Activated T-cell treated with anti-CD3 and anti-CD28 coated beads, Interleukin-2, amount 50 U/mL, for 48 hours (primary cell): ENCODE data around the gene CRIP2.
A peak's percentile ranks its signal among the peaks of the same experiment; 100 is the strongest.

Source experiments
- DNase-seq, 2 experiments: peaks; one replicate each; pipeline ENCODE4 v3.0.0-alpha.2; 2020

CRIP2 gene

GRCh38 chr14:105500726-105501101, 26.1 kb downstream of the CRIP2 start:
- peak in 1 of 2 experiments; percentile 22 for DNase-seq

DNA sequence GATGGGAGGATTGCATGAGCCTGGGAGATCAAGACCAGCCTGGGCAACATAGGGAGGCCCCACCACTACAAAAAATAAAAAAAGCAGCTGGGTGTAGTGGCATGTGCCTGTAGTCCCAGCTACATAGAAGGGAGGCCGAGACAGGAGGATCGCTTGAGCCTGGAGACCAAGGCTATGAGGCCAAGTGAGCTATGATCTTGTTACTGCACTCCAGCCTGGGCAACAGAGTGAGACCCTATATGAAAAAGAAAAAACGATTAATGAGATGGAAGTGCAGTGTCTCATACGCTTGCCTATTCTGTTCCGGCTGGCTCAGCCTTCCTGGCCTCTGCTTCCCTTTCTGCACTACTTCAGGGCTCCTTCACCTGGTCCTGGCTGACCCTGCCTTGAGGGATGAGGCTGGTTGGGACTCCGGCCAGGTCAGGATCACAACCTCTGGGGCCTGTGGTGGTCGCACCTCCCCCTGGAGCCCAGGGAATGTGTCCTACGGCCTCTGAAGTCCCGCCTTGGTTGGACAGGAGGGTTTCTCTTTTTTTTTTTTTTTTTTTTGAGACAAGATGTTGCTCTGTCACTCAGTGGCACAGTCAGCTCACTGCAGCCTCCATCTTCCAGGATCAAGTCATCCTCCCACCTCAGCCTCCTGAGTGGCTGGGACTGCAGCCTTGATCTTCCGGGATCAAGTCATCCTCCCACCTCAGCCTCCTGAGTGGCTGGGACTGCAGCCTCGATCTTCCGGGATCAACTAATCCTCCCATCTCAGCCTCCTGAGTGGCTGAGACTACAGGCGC, 27.1 kb downstream of the CRIP2 start:
- peak in 1 of 2 experiments; percentile 17 for DNase-seq

DNA sequence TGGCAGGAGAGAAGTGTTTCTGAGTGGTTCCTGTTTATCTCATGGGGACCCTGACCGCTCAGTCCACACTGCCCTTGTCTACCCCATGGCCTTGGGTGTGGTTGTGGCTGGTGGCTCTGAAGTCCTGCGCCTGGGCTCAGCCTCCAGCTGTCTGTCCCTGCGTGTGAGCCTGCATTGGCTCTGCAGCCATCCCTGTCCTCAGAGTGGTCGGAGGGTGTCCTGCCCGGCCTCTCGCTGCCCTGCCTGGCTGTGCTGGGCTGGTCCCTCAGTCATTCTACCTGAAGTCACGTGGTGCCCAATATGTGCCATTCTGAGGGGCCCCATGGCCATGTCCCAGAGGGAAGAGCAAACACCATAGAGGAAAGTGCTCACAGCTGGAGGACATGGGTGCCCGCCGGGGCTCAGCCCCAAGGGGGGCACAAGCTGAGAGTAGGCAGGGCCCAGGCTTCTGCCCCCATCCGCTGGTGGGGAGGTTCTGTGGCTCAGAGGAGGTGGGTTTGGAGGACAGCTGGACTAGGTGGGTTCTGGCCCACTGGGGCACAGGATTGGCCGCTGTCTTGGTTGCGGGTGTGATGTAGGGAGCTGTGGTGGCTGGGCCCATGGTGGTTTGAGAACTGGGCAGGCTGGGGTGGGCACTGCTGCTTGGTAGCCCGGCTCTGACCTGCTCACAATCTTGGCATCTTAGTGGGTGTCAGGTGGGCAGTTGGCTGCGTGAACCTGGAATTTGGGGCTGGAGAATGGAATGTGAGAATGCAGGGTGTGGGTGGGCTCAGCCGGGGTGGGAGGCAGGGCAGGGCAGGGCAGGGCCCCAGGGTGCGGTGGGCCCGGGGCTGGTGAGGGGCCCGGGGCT, 28.1 kb downstream of the CRIP2 start:
- peak in 1 of 2 experiments; percentile 18 for DNase-seq

DNA sequence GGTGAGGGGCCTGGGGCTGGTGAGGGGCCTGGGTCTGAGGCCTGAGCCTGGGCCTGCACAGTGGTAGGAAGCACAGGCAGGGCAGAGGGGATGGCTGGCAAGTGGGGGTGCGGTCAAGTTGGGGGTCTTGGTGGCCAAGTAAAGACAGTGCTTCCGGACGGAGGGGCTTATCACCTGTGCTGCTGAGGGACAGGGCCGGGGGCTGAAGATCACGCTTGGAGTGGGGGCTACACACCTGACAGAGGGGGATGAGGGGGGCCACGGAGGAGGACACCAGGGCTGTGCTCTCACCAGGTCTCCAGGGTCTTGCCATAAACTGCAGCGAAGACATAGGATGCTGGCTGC, 28.6 kb downstream of the CRIP2 start:
- DNase-seq = no peak

GRCh38 chr14:105503935-105504692, 29.5 kb downstream of the CRIP2 start:
- no peak for DNase-seq

DNA sequence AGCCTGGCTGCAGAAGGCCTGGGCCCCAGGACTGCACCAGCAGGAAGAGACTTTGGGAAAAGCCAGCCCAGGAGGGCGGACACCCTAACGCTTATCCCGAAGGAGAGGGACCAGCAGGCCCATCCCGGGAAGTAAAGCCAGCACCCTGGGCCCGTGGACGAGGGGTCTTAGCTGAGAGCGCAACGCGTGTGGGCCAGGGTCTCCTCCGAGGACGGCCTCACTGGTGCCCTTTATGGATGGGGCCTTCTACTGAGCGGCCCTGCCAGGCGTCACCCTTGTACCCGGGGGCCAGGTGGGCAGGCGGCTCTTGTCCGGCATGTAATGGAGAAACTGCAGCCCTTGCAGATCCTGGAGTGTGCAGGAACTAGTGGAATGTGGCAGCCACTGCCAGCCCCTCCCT, 30.5 kb downstream of the CRIP2 start:
- DNase-seq = no peak

GRCh38 chr14:105507247-105507646, 32.6 kb downstream of the CRIP2 start:
- no peak for DNase-seq

- DNase-seq = no peak
Measured at GRCh38 chr14:105508069-105508468, 33.4 kb downstream of the CRIP2 start.

- no peak for DNase-seq
Measured at GRCh38 chr14:105508601-105509000, 34.0 kb downstream of the CRIP2 start.

DNA sequence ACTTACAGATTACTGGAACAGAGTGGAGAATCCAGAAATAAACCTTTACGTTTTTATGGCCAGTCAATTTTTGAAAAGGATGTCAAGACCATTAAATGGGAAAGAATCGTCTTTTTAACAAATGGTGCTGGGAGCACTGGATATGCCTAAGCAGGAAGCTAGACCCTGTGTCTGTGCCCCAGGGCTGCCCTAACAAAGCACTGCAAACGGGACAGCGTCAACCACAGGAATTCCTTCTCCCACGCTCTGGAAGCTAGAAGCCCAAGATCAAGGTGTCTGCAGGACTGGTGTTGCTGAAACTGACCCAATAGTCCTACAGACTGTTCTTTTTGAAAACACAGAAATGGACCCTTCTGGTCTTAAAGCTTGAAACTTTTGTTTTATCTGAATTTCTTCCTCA, 42.5 kb downstream of the CRIP2 start:
- no peak for DNase-seq

DNA sequence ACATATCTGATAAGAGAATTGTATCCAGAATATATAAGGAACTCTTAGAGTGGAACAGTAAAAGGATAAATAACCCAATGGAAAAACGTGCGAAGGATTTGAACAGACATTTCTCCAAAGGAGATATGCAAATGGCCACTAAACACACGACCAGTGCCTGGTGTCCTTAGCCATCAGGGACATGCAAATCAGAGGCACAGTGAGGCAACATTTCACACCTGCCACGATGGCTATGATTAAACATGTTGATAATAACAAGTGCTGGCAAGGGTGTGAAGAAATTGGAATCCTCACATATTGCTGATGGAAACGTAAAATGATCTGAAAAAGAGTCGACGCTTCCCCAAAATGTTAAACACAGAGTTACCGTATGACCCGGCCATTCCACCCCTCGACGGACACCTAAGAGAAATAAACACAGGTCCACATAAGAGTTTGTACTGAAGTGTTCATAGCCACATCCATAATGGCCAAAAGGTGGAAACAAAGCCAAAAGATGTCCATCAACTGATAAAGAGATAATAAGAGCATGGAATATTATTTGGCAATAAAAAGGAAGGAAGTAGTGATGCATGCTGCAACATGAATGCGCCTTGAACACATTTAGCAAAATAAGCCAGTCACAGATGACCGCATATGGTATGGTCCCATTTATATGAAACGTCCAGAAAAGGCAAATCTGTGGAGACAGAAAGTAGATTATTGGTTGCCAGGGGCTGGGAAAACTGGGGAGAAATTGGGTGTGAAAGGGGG, 45.5 kb downstream of the CRIP2 start:
- DNase-seq = no peak

DNA sequence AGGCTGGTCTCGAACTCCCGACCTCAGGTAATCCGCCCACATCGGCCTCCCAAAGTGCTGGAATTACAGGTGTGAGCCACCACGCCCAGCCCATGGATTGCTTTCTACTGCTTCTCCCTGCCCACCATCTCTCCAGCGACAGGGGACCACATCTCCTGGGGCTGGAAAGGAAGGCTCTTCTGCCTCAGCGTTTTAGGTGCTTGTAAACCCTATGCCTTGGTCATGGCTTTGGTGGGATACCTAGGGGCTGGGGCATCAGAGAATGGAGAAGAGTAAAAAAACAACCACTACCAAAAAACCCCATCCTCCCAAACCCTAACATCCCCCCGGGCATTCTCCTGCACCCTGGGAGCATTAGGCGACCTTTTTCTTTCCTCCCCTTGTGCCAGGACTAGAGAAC, 50.7 kb downstream of the CRIP2 start:
- no peak for DNase-seq

- peak in 1 of 2 experiments; percentile 59 for DNase-seq
Measured at GRCh38 chr14:105525861-105526775, 51.5 kb downstream of the CRIP2 start, which contains the start of gene TMEM121. Gene TMEM121 (plus strand): TSS chr14:105526583. CDS start chr14:105528835, 2,252 bp downstream.

GRCh38 chr14:105526776-105527380, 52.3 kb downstream of the CRIP2 start:
- peak in 1 of 2 experiments; percentile 44 for DNase-seq

DNA sequence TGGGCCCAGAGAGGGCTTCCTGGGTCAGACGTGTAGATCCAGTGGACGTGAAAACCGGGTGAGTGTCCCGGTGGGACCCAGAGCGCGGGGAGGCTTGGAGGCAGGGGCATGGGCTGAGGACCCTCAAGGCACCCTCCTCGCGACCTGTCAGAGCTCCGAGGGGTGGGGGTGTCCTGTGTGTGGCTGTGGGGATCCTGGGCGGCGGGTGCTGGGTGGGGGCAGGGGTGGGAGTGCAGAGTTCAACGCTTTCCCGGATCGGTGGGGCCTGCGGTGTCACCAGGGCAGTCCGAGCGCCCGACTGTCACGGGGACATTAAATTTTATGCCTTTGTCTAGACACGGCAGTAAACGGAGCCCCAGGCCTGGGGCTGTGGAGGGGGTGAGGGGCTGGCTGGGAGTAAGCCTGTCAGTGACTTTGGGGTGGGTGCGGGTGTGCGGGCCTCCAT, 52.8 kb downstream of the CRIP2 start:
- DNase-seq = peak in 1 of 2 experiments; percentile 30

DNA sequence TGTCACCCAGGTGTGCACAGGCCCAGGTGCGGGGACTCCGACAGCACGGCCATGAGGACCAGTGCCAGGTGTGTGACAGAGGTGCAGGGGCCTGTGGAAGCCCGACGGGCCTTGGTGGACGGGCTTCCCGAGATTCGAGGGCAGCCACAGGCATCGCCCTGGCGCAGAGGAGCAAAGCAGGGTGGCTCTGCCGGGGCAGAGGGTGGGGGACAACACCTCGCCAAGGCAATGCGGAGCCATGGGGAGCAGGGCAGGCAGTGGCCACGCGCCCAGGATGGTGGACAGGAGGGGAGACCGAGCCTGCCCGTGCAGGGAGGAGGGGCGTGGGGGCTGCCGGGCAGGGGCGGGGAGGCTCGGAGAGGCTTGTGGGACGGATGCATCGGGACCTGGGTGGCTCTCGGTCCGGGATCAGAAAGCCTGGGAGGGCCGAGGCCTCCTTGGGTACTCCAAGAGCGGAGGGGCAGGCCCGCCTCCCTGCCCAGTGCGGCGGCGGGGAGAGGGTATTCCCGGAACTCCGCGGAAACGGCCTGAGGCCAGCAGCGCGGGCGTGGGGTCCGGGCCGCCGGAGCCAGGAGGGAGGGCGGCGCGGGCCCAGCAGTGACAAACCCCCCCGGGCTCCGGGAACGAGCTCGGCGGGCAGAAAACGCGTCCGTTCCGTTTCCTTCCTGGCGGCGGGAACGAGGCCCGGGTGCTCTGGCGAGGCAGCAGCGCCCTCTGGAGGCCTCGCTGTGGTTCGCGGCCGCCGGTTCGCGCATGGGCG, 53.4 kb downstream of the CRIP2 start:
- DNase-seq = peak; percentile 87 to 90

- DNase-seq = peak; percentile 61 to 71
Measured at GRCh38 chr14:105528586-105529318, 54.1 kb downstream of the CRIP2 start.

DNA sequence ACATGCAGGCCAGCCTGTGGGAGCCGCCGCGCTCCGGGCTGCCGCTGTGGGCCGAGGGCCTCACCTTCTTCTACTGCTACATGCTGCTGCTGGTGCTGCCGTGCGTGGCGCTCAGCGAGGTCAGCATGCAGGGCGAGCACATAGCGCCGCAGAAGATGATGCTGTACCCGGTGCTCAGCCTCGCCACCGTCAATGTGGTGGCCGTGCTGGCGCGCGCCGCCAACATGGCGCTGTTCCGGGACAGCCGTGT, 54.6 kb downstream of the CRIP2 start:
- DNase-seq = peak in 1 of 2 experiments; percentile 39
